GM21528 (cell line): Measurements from ENCODE around the gene TMEM86A.

Experiments used
- ATAC-seq: cut with Tn5 transposase; IDR thresholded peaks from one replicate; pipeline ENCODE4 v1.9.1; 2021; ENCODE audit warnings: mild to moderate bottlenecking, moderate library complexity; ENCODE audit not compliant: unreplicated experiment, low FRiP score

TMEM86A gene

GRCh38 chr11:18721561-18722292 lies 23.1 kb downstream of the TMEM86A start:
- peak; percentile 70 for ATAC-seq

- ATAC-seq: no peak
These were observed 23.7 kb downstream of the TMEM86A start for GRCh38 chr11:18722293-18722637.

- no peak for ATAC-seq
These were observed 25.4 kb downstream of the TMEM86A start for GRCh38 chr11:18723991-18724390.

GRCh38 chr11:18726040-18726439 lies 27.5 kb downstream of the TMEM86A start, which contains the start of gene IGSF22:
Gene IGSF22 (minus strand): TSS chr11:18726188. CDS start chr11:18724236, 1,952 bp downstream.
- ATAC-seq: no peak

GRCh38 chr11:18727479-18728236 lies 29.1 kb downstream of the TMEM86A start:
- no peak for ATAC-seq

GRCh38 chr11:18728658-18729057 lies 30.1 kb downstream of the TMEM86A start:
- ATAC-seq: no peak

GRCh38 chr11:18729426-18729825 lies 30.8 kb downstream of the TMEM86A start:
- no peak for ATAC-seq

GRCh38 chr11:18730020-18730419 lies 31.4 kb downstream of the TMEM86A start:
- no peak for ATAC-seq

- ATAC-seq: no peak
These were observed 32.9 kb downstream of the TMEM86A start for GRCh38 chr11:18731441-18731840.

GRCh38 chr11:18731949-18732821 lies 33.6 kb downstream of the TMEM86A start:
- ATAC-seq: no peak

- no peak for ATAC-seq
These were observed 34.6 kb downstream of the TMEM86A start for GRCh38 chr11:18733202-18733601.

- ATAC-seq: no peak
These were observed 38.1 kb downstream of the TMEM86A start for GRCh38 chr11:18736590-18737148.

- no peak for ATAC-seq
These were observed 39.1 kb downstream of the TMEM86A start for GRCh38 chr11:18737642-18738041.

GRCh38 chr11:18739685-18740084 lies 41.1 kb downstream of the TMEM86A start:
- ATAC-seq: no peak

- no peak for ATAC-seq
These were observed 43.2 kb downstream of the TMEM86A start for GRCh38 chr11:18741783-18742182.

GRCh38 chr11:18743365-18743764 lies 44.8 kb downstream of the TMEM86A start:
- ATAC-seq: no peak

- ATAC-seq: no peak
These were observed 45.4 kb downstream of the TMEM86A start for GRCh38 chr11:18743900-18744514.

GRCh38 chr11:18745251-18745650 lies 46.7 kb downstream of the TMEM86A start:
- no peak for ATAC-seq

GRCh38 chr11:18748766-18749365 lies 50.3 kb downstream of the TMEM86A start:
- no peak for ATAC-seq
